Activated effector memory CD4-positive, alpha-beta T cell treated with anti-CD3 and anti-CD28 coated beads, Interleukin-2, amount 50 U/mL, for 16 hours (primary cell): ENCODE measurements around the gene HCFC2.
"Not testable (repeated sequence)": the region's sequence is repeated elsewhere in the genome, so short reads cannot be mapped to it uniquely, and the experiment has no call there.

Source experiments
- DNase-seq: peaks from one replicate; pipeline ENCODE4 v3.0.0-alpha.2; 2020

The HCFC2 gene

GRCh38 chr12:104058802-104059201, 5.5 kb upstream of the HCFC2 start:
- DNase-seq, result no peak

- DNase-seq, result no peak
Measured at GRCh38 chr12:104059963-104060362, 4.4 kb upstream of the HCFC2 start.

GRCh38 chr12:104060791-104061190, 3.5 kb upstream of the HCFC2 start:
- no peak for DNase-seq

- DNase-seq, result no peak
Measured at GRCh38 chr12:104063712-104064030, 660 bp upstream of the HCFC2 start.

- no peak for DNase-seq
Measured at GRCh38 chr12:104064842-104065427, 604 bp downstream of the HCFC2 start.

- no peak for DNase-seq
Measured at GRCh38 chr12:104072099-104072498, 7.8 kb downstream of the HCFC2 start.

- DNase-seq, result no peak
Measured at GRCh38 chr12:104073699-104074098, 9.4 kb downstream of the HCFC2 start.

GRCh38 chr12:104079024-104079423, 14.7 kb downstream of the HCFC2 start:
- DNase-seq, result no peak

GRCh38 chr12:104080764-104081163, 16.4 kb downstream of the HCFC2 start:
- no peak for DNase-seq

GRCh38 chr12:104083769-104084475, 19.6 kb downstream of the HCFC2 start:
- no peak for DNase-seq

GRCh38 chr12:104090685-104091084, 26.4 kb downstream of the HCFC2 start:
- DNase-seq, result no peak

- DNase-seq, result no peak
Measured at GRCh38 chr12:104091136-104091535, 26.8 kb downstream of the HCFC2 start.

GRCh38 chr12:104094284-104094683, 30.0 kb downstream of the HCFC2 start:
- no peak for DNase-seq

GRCh38 chr12:104095289-104095688, 31.0 kb downstream of the HCFC2 start:
- no peak for DNase-seq

- no peak for DNase-seq
Measured at GRCh38 chr12:104097954-104098353, 33.6 kb downstream of the HCFC2 start.

- DNase-seq, result no peak
Measured at GRCh38 chr12:104105461-104105860, 41.1 kb downstream of the HCFC2 start.

GRCh38 chr12:104106965-104107364, 42.6 kb downstream of the HCFC2 start:
- DNase-seq, result no peak

- peak; percentile 94 for DNase-seq
Measured at GRCh38 chr12:104108755-104109445, 44.6 kb downstream of the HCFC2 start.

- DNase-seq, result no peak
Measured at GRCh38 chr12:104109446-104110271, 45.3 kb downstream of the HCFC2 start.

- not testable (repeated sequence) for DNase-seq
Measured at GRCh38 chr12:104114834-104115586, 50.7 kb downstream of the HCFC2 start.

- DNase-seq, result no peak
Measured at GRCh38 chr12:104115587-104115975, 51.2 kb downstream of the HCFC2 start.

GRCh38 chr12:104121001-104121400, 56.7 kb downstream of the HCFC2 start:
- no peak for DNase-seq

GRCh38 chr12:104122298-104122697, 58.0 kb downstream of the HCFC2 start:
- DNase-seq, result no peak
